WTC11 (cell line): ENCODE measurements around the gene TM9SF1. TPM values are rescaled to one million over a fixed set of nuclear protein-coding genes. Genes with fewer than 3 reads are reported as not detected.
"Not testable (repeated sequence)": the region's sequence is repeated elsewhere in the genome, so short reads cannot be mapped to it uniquely, and the experiment has no call there.

Source experiments
- ATAC-seq: fragments of 200-7000 bp; cut with Tn5 transposase; 2 replicates; pipeline ENCODE4 v1.10.0; 2021; ENCODE audit warnings: mild to moderate bottlenecking, moderate library complexity
- CTCF ChIA-PET: fragments of 300-600 bp; sonication (Branson Sonifier 250); formaldehyde crosslinking; loops from one replicate; lab custom pipeline; 2021; ENCODE audit warnings: antibody characterized with exemption; lab: Charles Lee
- POLR2A ChIA-PET: fragments of 350-600 bp; sonication (Branson Sonifier 250); formaldehyde crosslinking; loops from one replicate; lab custom pipeline; 2021; ENCODE audit warnings: antibody characterized with exemption; lab: Charles Lee
- DNase-seq: peaks from one replicate; pipeline ENCODE4 v3.0.0; 2021; ENCODE audit warnings: low spot score
- H3K27ac Mint-ChIP-seq: 2 replicates; pipeline ENCODE4 v1.8.0; 2021; ENCODE audit warnings: mixed read lengths
- H3K27me3 Mint-ChIP-seq: 2 replicates; pipeline ENCODE4 v1.8.0; 2021; ENCODE audit warnings: low read depth, mild to moderate bottlenecking, moderate library complexity, mixed read lengths
- H3K36me3 Mint-ChIP-seq: 2 replicates; pipeline ENCODE4 v1.8.0; 2021; ENCODE audit warnings: mixed read lengths
- H3K4me1 Mint-ChIP-seq: 2 replicates; pipeline ENCODE4 v1.8.0; 2022; ENCODE audit warnings: mixed read lengths
- H3K4me3 Mint-ChIP-seq: 2 replicates; pipeline ENCODE4 v1.8.0; 2021; ENCODE audit warnings: mild to moderate bottlenecking, moderate library complexity, mixed read lengths
- H3K9me3 Mint-ChIP-seq: 2 replicates; pipeline ENCODE4 v1.8.0; 2021; ENCODE audit warnings: mixed read lengths
- OVOL2 ChIP-seq: fragments of 250-450 bp; sonication (Bioruptor Pico); IDR thresholded peaks from 2 replicates; pipeline ENCODE4 v1.9.0; 2021; ENCODE audit warnings: mild to moderate bottlenecking, borderline replicate concordance
- PRRX2 ChIP-seq: fragments of 250-450 bp; sonication (Bioruptor Pico); IDR thresholded peaks from 2 replicates; pipeline ENCODE4 v1.8.0; 2021; ENCODE audit warnings: mild to moderate bottlenecking
- total RNA-seq: library from RNA; stranded (reverse); gene quantifications from 3 replicates; pipeline ENCODE4 v1.2.3, GENCODE V29; 2021
- TF ChIP-seq, protein P1 (sequence below): sonication (generic); formaldehyde crosslinking; IDR thresholded peaks from 2 replicates; pipeline ENCODE4 v1.8.0; 2022; ENCODE audit warnings: missing genetic modification reagents
- TF ChIP-seq, protein P2 (sequence below): fragments of 250-450 bp; sonication (Bioruptor Pico); conservative IDR thresholded peaks from 2 replicates; pipeline ENCODE4 v1.9.0; 2021; ENCODE audit warnings: mild to moderate bottlenecking
- TF ChIP-seq, protein P3 (sequence below): fragments of 250-450 bp; sonication (Bioruptor Pico); IDR thresholded peaks from 2 replicates; pipeline ENCODE4 v1.8.0; 2021; ENCODE audit warnings: mild to moderate bottlenecking
- TF ChIP-seq, protein P4 (sequence below): sonication (generic); formaldehyde crosslinking; IDR thresholded peaks from 2 replicates; pipeline ENCODE4 v1.8.1; 2023; ENCODE audit warnings: mild to moderate bottlenecking, missing genetic modification reagents
- TF ChIP-seq, protein P5 (sequence below): sonication (generic); formaldehyde crosslinking; conservative IDR thresholded peaks from 2 replicates; pipeline ENCODE4 v1.8.1; 2023; ENCODE audit warnings: mild to moderate bottlenecking, low read depth, missing genetic modification reagents, moderate library complexity
- TF ChIP-seq, protein P6 (sequence below): fragments of 250-450 bp; sonication (Bioruptor Pico); IDR thresholded peaks from 2 replicates; pipeline ENCODE4 v1.9.0; 2021; ENCODE audit warnings: mild to moderate bottlenecking
- TF ChIP-seq, protein P7 (sequence below): sonication (generic); formaldehyde crosslinking; IDR thresholded peaks from 2 replicates; pipeline ENCODE4 v1.8.1; 2022; ENCODE audit warnings: low read depth, missing genetic modification reagents, borderline replicate concordance

Gene TM9SF1
- total RNA-seq, 1 experiment from 2014 or later = 27.9 TPM

DNA sequence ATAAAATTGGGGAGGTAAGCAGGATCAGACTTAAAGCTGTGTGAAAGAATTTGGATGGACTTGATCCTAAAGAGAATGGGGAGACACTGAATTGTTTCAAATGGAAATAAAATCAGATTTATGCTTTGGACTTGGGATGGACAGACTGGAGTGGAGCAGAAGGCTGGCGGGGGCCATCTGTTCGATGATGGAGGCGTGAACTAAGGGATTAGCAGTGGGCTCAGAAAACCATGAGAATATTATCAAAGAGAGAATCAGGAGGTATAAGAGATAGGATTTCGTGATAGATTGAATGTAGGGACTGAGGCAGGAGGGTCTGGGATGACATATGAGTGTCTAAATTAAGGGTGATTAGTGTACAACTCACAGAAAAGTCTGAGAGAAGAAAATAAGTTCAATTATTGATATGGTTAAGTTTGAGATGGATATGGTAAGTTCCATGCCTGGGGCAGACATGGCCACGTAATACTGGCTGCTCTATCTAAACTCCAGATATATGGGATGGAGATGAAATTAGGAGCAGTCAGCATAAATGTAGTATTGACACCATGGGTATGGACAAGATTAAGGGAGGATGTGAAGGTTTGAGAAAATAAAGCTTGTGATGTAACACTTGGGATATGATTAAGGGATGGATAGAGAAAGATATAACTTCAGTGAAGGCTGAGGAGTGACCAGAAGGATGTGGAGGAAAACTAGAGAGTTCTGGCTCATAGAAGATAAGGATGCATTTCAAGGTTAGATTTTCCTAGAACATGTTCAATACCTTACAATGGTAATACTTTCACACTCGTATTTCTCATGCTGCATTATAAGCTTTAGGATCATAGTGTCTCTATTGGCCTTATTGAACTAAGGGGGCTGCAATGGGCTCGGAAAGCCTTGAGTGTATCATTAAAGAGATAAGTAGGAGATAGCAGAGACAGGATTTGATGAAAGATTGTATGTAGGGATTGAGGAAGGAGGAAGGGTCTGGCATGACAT is 9.2 kb upstream of the TM9SF1 start (continued):
- TF ChIP-seq, protein P1, sequence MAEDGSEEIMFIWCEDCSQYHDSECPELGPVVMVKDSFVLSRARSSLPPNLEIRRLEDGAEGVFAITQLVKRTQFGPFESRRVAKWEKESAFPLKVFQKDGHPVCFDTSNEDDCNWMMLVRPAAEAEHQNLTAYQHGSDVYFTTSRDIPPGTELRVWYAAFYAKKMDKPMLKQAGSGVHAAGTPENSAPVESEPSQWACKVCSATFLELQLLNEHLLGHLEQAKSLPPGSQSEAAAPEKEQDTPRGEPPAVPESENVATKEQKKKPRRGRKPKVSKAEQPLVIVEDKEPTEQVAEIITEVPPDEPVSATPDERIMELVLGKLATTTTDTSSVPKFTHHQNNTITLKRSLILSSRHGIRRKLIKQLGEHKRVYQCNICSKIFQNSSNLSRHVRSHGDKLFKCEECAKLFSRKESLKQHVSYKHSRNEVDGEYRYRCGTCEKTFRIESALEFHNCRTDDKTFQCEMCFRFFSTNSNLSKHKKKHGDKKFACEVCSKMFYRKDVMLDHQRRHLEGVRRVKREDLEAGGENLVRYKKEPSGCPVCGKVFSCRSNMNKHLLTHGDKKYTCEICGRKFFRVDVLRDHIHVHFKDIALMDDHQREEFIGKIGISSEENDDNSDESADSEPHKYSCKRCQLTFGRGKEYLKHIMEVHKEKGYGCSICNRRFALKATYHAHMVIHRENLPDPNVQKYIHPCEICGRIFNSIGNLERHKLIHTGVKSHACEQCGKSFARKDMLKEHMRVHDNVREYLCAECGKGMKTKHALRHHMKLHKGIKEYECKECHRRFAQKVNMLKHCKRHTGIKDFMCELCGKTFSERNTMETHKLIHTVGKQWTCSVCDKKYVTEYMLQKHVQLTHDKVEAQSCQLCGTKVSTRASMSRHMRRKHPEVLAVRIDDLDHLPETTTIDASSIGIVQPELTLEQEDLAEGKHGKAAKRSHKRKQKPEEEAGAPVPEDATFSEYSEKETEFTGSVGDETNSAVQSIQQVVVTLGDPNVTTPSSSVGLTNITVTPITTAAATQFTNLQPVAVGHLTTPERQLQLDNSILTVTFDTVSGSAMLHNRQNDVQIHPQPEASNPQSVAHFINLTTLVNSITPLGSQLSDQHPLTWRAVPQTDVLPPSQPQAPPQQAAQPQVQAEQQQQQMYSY (CRISPR knock-in tag) = no peak
- TF ChIP-seq, protein P2, sequence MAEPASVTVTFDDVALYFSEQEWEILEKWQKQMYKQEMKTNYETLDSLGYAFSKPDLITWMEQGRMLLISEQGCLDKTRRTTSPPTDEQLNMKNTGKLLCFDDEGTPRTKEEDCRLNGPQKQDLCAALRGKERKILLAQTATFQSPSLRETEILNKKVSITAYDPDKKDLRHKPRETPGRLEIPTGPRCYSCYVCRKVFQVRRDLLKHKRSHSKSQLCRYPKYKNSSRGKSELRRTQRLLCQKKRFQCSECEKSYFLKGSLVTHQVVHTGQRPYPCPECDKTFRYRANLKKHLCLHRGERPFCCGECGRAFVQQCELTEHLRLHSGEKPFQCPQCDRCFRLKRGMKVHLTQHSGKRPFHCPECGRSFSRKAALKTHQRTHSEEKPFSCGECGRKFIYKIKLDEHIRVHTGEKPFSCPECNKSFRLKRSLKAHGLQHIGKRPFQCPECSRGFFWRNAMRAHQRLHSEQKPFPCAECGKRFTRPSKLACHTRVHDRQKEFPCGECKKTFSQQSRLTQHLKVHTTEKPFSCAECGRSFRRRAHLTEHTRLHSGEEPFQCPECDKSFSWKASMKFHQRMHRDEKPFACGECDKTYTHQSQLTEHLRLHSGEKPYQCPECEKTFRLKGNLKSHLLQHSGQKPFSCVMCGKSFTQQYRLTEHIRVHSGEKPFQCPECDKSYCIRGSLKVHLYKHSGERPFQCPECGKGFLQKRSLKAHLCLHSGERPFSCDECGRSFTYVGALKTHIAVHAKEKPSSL (CRISPR knock-in tag) = no peak
- TF ChIP-seq, protein P3, sequence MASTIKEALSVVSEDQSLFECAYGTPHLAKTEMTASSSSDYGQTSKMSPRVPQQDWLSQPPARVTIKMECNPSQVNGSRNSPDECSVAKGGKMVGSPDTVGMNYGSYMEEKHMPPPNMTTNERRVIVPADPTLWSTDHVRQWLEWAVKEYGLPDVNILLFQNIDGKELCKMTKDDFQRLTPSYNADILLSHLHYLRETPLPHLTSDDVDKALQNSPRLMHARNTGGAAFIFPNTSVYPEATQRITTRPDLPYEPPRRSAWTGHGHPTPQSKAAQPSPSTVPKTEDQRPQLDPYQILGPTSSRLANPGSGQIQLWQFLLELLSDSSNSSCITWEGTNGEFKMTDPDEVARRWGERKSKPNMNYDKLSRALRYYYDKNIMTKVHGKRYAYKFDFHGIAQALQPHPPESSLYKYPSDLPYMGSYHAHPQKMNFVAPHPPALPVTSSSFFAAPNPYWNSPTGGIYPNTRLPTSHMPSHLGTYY = no peak
- TF ChIP-seq OVOL2 (CRISPR knock-in tag) (no peak), PRRX2 (no peak)
- TF ChIP-seq, protein P4, sequence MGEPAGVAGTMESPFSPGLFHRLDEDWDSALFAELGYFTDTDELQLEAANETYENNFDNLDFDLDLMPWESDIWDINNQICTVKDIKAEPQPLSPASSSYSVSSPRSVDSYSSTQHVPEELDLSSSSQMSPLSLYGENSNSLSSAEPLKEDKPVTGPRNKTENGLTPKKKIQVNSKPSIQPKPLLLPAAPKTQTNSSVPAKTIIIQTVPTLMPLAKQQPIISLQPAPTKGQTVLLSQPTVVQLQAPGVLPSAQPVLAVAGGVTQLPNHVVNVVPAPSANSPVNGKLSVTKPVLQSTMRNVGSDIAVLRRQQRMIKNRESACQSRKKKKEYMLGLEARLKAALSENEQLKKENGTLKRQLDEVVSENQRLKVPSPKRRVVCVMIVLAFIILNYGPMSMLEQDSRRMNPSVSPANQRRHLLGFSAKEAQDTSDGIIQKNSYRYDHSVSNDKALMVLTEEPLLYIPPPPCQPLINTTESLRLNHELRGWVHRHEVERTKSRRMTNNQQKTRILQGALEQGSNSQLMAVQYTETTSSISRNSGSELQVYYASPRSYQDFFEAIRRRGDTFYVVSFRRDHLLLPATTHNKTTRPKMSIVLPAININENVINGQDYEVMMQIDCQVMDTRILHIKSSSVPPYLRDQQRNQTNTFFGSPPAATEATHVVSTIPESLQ (CRISPR knock-in tag) = no peak
- TF ChIP-seq, protein P5, sequence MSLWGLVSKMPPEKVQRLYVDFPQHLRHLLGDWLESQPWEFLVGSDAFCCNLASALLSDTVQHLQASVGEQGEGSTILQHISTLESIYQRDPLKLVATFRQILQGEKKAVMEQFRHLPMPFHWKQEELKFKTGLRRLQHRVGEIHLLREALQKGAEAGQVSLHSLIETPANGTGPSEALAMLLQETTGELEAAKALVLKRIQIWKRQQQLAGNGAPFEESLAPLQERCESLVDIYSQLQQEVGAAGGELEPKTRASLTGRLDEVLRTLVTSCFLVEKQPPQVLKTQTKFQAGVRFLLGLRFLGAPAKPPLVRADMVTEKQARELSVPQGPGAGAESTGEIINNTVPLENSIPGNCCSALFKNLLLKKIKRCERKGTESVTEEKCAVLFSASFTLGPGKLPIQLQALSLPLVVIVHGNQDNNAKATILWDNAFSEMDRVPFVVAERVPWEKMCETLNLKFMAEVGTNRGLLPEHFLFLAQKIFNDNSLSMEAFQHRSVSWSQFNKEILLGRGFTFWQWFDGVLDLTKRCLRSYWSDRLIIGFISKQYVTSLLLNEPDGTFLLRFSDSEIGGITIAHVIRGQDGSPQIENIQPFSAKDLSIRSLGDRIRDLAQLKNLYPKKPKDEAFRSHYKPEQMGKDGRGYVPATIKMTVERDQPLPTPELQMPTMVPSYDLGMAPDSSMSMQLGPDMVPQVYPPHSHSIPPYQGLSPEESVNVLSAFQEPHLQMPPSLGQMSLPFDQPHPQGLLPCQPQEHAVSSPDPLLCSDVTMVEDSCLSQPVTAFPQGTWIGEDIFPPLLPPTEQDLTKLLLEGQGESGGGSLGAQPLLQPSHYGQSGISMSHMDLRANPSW (CRISPR knock-in tag) = no peak
- TF ChIP-seq, protein P6, sequence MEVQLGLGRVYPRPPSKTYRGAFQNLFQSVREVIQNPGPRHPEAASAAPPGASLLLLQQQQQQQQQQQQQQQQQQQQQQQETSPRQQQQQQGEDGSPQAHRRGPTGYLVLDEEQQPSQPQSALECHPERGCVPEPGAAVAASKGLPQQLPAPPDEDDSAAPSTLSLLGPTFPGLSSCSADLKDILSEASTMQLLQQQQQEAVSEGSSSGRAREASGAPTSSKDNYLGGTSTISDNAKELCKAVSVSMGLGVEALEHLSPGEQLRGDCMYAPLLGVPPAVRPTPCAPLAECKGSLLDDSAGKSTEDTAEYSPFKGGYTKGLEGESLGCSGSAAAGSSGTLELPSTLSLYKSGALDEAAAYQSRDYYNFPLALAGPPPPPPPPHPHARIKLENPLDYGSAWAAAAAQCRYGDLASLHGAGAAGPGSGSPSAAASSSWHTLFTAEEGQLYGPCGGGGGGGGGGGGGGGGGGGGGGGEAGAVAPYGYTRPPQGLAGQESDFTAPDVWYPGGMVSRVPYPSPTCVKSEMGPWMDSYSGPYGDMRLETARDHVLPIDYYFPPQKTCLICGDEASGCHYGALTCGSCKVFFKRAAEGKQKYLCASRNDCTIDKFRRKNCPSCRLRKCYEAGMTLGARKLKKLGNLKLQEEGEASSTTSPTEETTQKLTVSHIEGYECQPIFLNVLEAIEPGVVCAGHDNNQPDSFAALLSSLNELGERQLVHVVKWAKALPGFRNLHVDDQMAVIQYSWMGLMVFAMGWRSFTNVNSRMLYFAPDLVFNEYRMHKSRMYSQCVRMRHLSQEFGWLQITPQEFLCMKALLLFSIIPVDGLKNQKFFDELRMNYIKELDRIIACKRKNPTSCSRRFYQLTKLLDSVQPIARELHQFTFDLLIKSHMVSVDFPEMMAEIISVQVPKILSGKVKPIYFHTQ = no peak
- TF ChIP-seq, protein P7, sequence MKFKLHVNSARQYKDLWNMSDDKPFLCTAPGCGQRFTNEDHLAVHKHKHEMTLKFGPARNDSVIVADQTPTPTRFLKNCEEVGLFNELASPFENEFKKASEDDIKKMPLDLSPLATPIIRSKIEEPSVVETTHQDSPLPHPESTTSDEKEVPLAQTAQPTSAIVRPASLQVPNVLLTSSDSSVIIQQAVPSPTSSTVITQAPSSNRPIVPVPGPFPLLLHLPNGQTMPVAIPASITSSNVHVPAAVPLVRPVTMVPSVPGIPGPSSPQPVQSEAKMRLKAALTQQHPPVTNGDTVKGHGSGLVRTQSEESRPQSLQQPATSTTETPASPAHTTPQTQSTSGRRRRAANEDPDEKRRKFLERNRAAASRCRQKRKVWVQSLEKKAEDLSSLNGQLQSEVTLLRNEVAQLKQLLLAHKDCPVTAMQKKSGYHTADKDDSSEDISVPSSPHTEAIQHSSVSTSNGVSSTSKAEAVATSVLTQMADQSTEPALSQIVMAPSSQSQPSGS (CRISPR knock-in tag) = no peak

DNA sequence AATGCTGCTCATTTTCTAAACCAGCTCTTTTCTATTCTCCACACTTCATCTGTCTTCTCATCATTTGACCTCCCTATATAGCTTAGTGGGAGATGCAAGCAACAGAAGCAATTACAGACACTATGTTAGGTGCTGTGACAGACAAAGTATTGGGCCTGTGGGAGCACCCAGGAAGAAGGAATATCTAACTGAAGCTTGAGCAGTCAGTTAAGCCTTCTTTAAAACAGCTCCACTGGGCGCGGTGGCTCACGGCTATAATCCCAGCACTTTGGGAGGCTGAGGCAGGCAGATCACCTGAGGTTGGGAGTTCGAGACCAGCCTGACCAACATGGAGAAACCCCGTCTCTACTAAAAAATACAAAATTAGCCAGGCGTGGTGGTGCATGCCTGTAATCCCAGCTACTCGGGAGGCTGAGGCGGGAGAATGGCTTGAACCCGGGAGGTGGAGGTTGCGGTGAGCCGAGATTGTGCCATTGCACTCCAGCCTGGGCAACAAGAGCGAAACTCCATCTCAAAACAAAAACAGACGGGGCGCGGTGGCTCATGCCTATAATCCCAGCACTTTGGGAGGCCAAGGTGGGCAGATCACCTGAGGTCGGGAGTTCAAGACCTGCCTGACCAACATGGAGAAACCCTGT is 8.1 kb upstream of the TM9SF1 start:
- Mint-ChIP-seq H3K4me3 (peak overlapping the region; percentile 16; the same call in 1 of the 2 replicates), H3K27ac (peak overlapping the region; percentile 97), H3K4me1 (peaks cover 20% of the 10 kb centered on the region), H3K36me3 (peaks cover 84% of the 10 kb centered on the region), H3K9me3 (peaks cover 29% of the 10 kb centered on the region)
- ChIA-PET CTCF (interaction anchor here (0.6 to 1.9 kb wide), 3 partner anchors 10 to 105 kb away, joined by 3 to 7 read pairs (median 3); partner anchors contain the start of genes CHMP4A, CIDEB and IRF9), POLR2A (interaction anchor here (1.6 kb wide), 1 partner anchor 68 kb away, joined by 6 read pairs; the partner anchor contains the start of gene RABGGTA)
- H3K27me3 Mint-ChIP-seq, DNase-seq, ATAC-seq: not testable (repeated sequence)
